GM12874 (cell line): Measurements from ENCODE around the gene PLXNC1.

Source experiments
- CTCF ChIP-seq: IDR thresholded peaks from 2 replicates; pipeline ENCODE4 v1.5.1; 2011; ENCODE audit warnings: low read depth, mild to moderate bottlenecking, control low read depth, low read length, moderate library complexity; ENCODE audit not compliant: insufficient read depth

Gene PLXNC1

GRCh38 chr12:94247246-94247645 lies 98.9 kb downstream of the PLXNC1 start:
- TF ChIP-seq CTCF, result no peak

GRCh38 chr12:94248582-94248981 lies 100.2 kb downstream of the PLXNC1 start:
- no peak for TF ChIP-seq CTCF

GRCh38 chr12:94250130-94250529 lies 101.8 kb downstream of the PLXNC1 start:
- TF ChIP-seq CTCF, result no peak

DNA sequence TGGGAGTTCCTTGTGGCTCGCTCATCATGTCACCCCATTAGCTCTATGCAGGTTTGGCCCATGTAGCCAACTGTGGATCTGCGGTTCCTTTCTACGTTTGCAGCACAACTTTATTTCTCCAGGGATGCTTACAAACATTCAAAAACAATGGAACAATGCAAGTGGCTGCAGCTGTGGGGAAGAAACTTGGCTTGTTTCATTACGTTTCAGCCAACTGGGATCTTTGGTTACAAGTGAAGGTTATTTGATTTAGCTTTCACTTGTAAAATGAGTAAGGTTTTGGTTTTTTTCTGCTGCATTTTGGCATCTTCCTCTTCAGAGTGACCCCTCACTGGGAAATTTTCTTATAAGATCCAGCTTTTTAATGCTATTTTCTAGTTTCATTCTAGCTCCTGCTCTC lies 105.9 kb downstream of the PLXNC1 start:
- TF ChIP-seq CTCF, result no peak

- no peak for TF ChIP-seq CTCF
These were observed 106.6 kb downstream of the PLXNC1 start for GRCh38 chr12:94255006-94255405.

DNA sequence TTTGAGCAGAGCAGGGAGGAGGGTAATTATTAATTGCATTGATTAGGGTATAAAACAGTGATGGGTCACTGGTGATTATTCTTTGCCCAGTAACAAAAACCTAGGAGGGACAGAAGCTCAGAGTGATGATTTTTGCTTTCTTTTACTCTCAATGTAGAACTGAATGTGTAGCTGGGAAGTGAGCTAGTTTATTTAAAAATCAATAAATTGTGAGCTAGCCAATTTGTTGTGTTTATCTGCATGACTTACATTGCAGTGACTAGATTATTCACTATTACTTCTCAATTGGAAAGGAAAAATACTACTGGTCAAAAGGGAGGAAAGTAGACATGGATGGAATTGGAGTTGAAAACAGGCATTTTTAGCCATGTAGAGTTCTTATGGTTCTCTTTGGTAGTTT lies 107.1 kb downstream of the PLXNC1 start:
- no peak for TF ChIP-seq CTCF

- TF ChIP-seq CTCF, result no peak
These were observed 110.2 kb downstream of the PLXNC1 start for GRCh38 chr12:94258593-94258992.

DNA sequence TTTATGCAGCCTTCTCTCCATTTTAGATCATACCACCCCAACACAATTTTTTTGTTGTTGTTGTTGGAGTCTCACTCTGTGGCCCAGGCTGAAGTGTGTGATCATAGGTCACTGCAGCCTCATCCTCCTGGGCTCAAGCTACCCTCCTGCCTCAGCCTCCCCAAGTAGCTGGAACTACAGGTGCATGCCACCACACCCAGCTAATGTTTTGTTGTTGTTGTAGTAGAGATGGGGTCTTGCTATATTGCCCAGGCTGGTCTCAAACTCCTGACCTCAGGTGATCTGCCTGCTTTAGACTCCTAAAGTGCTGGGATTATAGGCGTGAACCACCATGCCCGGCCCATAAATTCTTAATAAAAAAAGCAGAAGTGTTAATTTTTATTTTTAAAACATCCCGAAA lies 111.6 kb downstream of the PLXNC1 start:
- no peak for TF ChIP-seq CTCF
